ENCODE measurements around the gene IDH3G.

GRCh38 chrX:153761863-153762262 is 32.3 kb downstream of the IDH3G start:
- TF ChIP-seq CTCF (IDR thresholded peaks at IDR 0.05) (no peak), EZH2 (IDR thresholded peaks at IDR 0.05) (no peak)

Data from neural progenitor cell (in vitro differentiated cells).